Islet of Langerhans (tissue), 1 donor: ENCODE data around the gene PPP1R14C.

Source experiments
- FAIRE-seq: peaks from one replicate; lab custom pipeline; 2011; peaks lifted over from hg19 to GRCh38; lab: Jason Lieb, UNC

Gene PPP1R14C

DNA sequence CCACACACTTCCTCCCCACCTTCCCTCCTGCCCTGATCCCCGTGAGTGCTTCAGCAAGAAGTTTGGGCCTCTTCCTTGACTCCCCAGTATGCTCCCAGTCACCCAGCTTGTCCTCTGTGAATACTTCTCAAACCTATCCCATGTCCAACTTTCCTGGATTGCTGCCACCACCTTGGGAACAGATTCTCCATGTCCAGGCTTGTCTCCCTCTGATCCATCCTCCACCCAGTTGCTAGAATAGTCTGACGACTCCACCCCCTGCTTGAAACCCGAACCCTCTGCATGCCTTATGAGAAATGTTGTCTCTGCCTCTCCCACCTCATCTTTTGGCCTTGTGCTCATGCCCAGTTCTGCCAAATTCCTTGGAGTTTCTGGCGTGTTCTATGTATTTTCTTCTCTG lies 108.0 kb downstream of the PPP1R14C start:
- FAIRE-seq = no peak

- FAIRE-seq = no peak
Observed at GRCh38 chr6:150251566-150252186, 108.8 kb downstream of the PPP1R14C start.

DNA sequence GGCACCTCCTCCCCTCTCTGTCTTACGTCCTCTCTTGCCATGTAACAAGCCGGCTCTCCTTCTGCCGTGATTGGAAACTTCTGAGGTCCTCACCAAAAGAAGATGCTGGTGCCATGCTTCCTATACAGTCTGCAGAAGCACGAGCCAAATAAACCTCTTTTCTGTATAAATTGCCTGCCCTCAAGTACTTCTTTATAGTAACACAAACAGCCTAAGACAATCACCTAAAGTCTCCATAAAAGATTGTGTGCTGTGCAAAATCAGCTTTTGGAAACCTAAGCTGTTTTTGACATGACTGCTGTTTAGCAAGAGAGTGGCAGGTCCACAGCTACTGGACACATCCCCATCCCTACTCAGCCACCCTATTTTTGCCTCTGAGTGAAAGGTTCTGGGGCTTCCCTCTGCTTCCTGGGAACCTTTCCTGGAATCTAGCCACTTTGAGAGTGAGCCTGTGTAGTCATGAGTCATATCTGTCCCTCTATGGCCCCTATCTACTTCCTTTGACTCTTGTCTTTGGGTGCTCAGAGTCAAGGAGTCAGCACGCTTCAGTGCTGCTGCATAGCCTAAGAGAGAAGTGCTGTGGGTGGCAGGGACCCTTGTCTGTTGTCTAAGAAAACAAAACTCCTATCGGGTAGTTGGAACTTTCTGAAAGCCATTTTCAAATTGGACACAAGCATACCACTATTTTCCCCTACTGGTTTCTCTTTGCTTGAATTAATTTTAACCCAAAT lies 110.0 kb downstream of the PPP1R14C start:
- no peak for FAIRE-seq

GRCh38 chr6:150253489-150253888 lies 110.6 kb downstream of the PPP1R14C start:
- no peak for FAIRE-seq

DNA sequence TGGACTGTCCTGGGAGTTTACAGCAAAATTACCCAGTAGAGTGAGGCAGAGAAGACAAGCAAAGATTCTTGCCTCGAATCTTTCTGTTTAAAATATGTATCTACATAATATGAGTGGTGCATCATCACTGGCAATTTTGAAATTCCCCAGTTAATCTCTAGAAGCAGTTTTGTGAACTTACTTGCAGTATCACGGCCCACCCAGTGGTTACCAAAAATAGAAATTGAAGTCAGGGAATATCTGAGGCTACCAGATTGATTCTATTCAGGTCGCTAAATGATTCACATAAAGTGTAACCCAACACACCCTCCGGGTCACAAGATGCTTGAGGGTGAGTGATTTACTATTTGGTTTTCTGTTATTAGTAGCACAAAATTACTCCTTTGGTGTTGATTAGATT lies 111.9 kb downstream of the PPP1R14C start:
- FAIRE-seq = no peak

DNA sequence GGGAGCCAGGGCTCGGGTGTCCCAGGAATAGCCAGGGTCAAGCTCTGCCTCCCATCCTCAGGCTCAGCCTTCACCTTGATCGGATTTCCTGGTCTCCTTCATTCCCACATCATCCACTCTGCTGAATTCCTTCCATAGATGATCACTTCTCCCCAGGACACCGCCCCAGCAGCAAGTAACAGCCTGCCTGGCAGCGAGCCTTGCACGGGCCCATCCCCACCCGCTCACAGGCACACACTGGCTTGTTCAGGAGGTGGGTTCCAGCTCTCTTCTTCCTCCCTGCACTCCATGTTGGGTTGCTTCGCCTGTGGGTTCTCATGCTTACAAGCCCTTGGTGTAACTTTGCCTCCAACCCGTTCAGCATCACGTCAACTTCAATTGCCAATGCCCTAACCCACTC lies 113.0 kb downstream of the PPP1R14C start:
- FAIRE-seq = no peak

DNA sequence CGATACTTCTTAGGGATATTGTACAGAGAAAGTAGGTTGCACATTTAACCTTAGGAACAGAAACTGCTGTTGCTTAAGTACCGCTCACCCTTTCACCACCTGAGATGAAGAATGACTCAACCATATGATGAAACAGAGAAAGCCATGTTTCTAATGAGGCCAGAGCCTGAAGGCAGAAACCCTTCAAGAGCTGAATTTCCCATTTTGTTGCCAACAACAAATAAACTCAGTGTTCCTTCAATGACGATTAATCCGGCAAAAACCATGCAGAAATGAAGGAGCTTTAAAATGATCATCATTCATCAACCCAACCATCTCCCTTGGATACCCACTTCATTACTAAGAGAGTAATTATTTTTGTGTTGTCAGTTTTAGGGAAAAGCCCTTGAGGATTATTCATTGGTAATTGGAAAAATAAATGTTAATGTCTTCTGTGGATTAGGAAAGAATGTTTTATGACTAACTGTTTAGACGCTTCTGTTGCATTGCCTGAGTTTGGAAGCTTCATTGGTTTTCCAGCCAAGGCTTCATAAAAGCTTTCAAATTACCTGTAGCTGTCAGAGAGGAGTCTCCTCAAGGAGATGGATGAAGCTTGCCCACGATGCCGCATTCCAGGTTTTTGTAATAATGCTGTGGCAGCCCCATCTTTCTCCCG lies 113.9 kb downstream of the PPP1R14C start:
- no peak for FAIRE-seq

DNA sequence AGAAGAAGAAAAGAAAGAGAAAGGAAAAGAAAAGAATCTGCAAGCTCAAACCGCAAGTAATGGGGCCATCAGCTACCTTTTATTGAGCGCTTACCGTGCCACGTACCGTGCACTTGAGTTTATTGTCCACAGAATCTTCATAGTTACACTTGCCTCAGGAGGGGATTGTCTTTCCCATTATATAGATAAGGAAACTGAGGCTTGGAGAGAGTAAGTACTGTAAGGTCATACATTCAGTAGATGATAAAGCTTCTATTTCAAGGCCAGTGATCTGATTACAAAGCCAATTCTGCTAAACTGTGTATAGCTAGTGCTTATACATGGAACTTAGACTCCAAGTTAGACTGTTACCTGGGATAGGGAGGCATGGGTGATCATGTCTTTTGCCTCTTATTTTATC lies 115.5 kb downstream of the PPP1R14C start:
- FAIRE-seq = no peak

- no peak for FAIRE-seq
Observed at GRCh38 chr6:150260931-150261330, 118.1 kb downstream of the PPP1R14C start.

- FAIRE-seq = no peak
Observed at GRCh38 chr6:150261997-150262697, 119.3 kb downstream of the PPP1R14C start.

DNA sequence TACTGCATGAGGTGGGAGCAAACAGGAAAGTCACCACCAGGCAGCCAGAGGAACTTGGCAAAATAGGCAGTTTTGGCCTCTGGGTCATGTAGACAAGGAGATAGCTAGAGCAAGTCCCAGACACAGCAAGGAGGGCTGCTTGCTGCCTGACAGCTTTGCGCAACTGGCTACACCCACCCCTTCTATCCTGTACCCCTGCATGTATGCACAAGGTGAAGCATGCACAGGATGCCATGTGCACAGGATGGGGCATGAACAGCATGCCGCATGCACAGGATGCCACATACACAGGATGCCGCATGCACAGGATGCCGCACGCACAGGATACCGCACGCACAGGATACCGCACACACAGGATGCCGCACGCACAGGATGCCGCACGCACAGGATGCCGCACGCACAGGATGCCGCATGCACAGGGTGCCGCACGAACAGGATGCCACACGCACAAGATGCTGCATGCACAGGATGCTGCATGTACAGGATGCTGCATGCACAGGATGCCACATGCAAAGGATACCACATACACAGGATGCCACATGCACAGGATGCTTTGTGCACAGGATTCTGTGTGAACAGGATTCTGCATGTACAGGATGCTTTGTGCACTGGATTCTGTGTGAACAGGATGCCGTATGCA lies 121.0 kb downstream of the PPP1R14C start:
- FAIRE-seq = no peak

GRCh38 chr6:150266309-150266708 lies 123.5 kb downstream of the PPP1R14C start:
- no peak for FAIRE-seq

GRCh38 chr6:150266963-150267685 lies 124.3 kb downstream of the PPP1R14C start:
- no peak for FAIRE-seq

GRCh38 chr6:150267686-150268561 lies 125.1 kb downstream of the PPP1R14C start:
- FAIRE-seq = no peak

GRCh38 chr6:150269130-150269856 lies 126.4 kb downstream of the PPP1R14C start:
- no peak for FAIRE-seq

GRCh38 chr6:150269857-150270223 lies 127.0 kb downstream of the PPP1R14C start:
- FAIRE-seq = no peak

DNA sequence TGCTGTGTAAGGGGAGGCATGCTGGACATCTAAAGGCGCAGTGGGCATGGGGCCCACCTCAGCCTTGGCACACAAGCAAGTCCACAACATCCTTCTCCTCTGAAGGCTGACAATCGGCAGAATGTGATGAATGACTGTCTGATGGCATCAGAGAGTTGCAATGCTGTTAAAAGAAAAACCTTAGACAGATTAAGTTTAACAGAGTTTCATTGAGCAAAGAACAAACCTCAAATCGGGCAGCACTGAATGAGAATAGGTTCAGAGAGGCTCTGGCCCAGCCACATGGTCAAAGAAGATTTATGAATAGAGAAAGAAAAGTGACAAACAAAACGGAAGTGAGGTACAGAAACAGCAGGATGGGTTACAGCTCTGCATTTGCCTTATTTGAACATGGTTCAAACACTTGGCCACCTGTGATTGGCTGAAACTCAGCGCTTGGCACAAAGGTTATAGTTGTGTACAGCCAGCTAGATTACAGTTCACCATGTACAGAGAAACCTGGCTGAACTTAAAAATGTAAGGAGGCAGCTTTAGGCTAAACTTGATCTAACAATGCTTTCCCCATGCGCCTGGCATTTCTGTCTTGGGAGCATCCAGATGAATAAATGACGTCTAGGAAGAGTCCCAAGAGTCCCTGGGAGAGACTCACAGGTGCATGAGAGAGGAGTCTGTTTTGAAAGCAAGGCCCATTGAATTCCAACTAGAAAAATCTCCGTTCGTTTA lies 127.6 kb downstream of the PPP1R14C start:
- FAIRE-seq = no peak

- no peak for FAIRE-seq
Observed at GRCh38 chr6:150271172-150271500, 128.3 kb downstream of the PPP1R14C start.

DNA sequence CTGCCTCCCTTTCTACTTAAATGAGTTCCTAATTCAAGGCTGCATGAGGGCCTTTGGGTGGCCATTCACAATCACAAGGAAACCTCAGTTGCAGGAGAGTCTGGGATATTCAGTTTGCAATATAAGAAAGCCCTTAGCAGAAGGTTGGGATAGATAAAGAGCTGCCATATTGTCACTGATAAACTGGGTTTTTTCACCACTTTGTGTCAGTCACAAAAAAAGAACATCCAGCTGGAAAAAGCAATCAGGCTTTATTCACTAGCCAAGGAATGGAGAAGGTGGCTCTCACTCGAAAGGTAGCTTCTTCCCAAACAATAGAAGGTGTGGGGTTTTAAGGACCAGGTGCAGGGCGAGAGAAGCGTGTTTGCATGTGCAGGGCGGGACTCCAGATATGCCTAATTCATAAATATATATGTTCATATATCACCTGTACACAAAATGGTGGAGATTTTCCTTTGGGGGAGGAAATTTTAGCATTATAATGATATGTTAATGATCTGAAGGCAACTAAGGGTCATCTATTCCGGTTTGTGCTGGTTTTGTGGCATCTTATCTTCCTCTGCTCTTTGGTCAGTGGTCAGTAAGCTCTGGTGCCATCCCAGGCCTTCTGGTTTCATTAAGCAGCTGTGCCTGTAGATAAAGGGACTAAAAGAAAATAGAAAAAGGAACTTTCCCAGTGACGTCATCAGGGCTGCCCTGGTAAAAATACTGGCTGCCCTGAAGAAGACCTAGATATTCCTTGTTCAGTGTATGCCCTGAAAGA lies 128.8 kb downstream of the PPP1R14C start:
- FAIRE-seq = no peak
